ENCODE data around the gene MNAT1. TPM values are rescaled to one million over a fixed set of nuclear protein-coding genes. Genes with fewer than 3 reads are reported as not detected.

The MNAT1 gene
- total RNA-seq, 1 donor, result 71.7 TPM

- DNase-seq (ENCODE audit: low read depth), result no peak
- no peak for TF ChIP-seq CTCF (IDR thresholded peaks at IDR 0.05; ENCODE audit: insufficient read depth, low read depth, low read length)
- no peak overlapping the region for H3K4me3 ChIP-seq (ENCODE audit: low read depth, low read length)
Observed at GRCh38 chr14:60986500-60986899, 251.9 kb downstream of the MNAT1 start.

- H3K4me3 ChIP-seq (ENCODE audit: low read depth, low read length), result no peak overlapping the region
- DNase-seq (ENCODE audit: low read depth), result peak; percentile 46
- no peak for TF ChIP-seq CTCF (IDR thresholded peaks at IDR 0.05; ENCODE audit: insufficient read depth, low read depth, low read length)
Observed at GRCh38 chr14:60989599-60989998, 255.0 kb downstream of the MNAT1 start.

GRCh38 chr14:60998617-60999016, 264.1 kb downstream of the MNAT1 start:
- no peak overlapping the region for H3K4me3 ChIP-seq (ENCODE audit: low read depth, low read length)
- no peak for TF ChIP-seq CTCF (IDR thresholded peaks at IDR 0.05; ENCODE audit: insufficient read depth, low read depth, low read length)
- DNase-seq (ENCODE audit: low read depth), result no peak

GRCh38 chr14:60999536-60999935, 265.0 kb downstream of the MNAT1 start:
- no peak for TF ChIP-seq CTCF (IDR thresholded peaks at IDR 0.05; ENCODE audit: insufficient read depth, low read depth, low read length)
- DNase-seq (ENCODE audit: low read depth), result no peak
- no peak overlapping the region for H3K4me3 ChIP-seq (ENCODE audit: low read depth, low read length)

GRCh38 chr14:61003571-61003970, 269.0 kb downstream of the MNAT1 start:
- TF ChIP-seq CTCF (IDR thresholded peaks at IDR 0.05; ENCODE audit: insufficient read depth, low read depth, low read length), result no peak
- DNase-seq (ENCODE audit: low read depth), result peak; percentile 9
- no peak overlapping the region for H3K4me3 ChIP-seq (ENCODE audit: low read depth, low read length)

GRCh38 chr14:61019537-61019936, 285.0 kb downstream of the MNAT1 start:
- no peak for TF ChIP-seq CTCF (IDR thresholded peaks at IDR 0.05; ENCODE audit: insufficient read depth, low read depth, low read length)
- H3K4me3 ChIP-seq (ENCODE audit: low read depth, low read length), result no peak overlapping the region
- no peak for DNase-seq (ENCODE audit: low read depth)

Small RNAs within 50 kb of the gene (small RNA-seq; reads per million reads assigned to genes)
- gene RNU6-398P, result not detected

Other genes starting within 250 kb of the MNAT1 start
- under 0.01 TPM in 1 of 2 replicates, not detected in the other for gene C14orf39, start 248.7 kb upstream of the MNAT1 start, total RNA-seq
- not detected in 2 replicates for gene SIX6, start 225.6 kb upstream of the MNAT1 start, total RNA-seq
- gene SIX1, start 85.3 kb upstream of the MNAT1 start, total RNA-seq, result under 0.01 and 0.64 TPM in 2 replicates
- 8.7 and 14.7 TPM in 2 replicates for gene SIX4, start 10.4 kb upstream of the MNAT1 start, total RNA-seq
- 11.0 and 16.0 TPM in 2 replicates for gene TRMT5, start 246.3 kb downstream of the MNAT1 start, total RNA-seq
- 47.7 and 56.1 TPM in 2 replicates for gene SLC38A6, start 246.5 kb downstream of the MNAT1 start, total RNA-seq

Measured in fibroblast of villous mesenchyme (primary cell).